H1 (cell line): ENCODE results near the gene MEX3D. TPM values are rescaled to one million over a fixed set of nuclear protein-coding genes. Genes with fewer than 3 reads are reported as not detected.

Source experiments
- CTCF ChIA-PET: fragments of 300-600 bp; sonication (Branson Sonifier 250); formaldehyde crosslinking; loops from one replicate; lab custom pipeline; 2021; ENCODE audit not compliant: partially characterized antibody; lab: Charles Lee
- POLR2A ChIA-PET: fragments of 300-600 bp; sonication (Branson Sonifier 250); formaldehyde crosslinking; loops from one replicate; lab custom pipeline; 2021; ENCODE audit warnings: inconsistent platforms; ENCODE audit not compliant: partially characterized antibody; lab: Charles Lee
- DNase-seq, 2 experiments: peaks; one replicate each; pipeline versions ENCODE4 v3.0.0 to v3.0.0-alpha.2; 2010 to 2022; ENCODE audit warnings: low spot score in 2 of 2, low read depth in 1 of 2, mixed read lengths in 1 of 2
- FAIRE-seq: peaks from 2 replicates; lab custom pipeline; 2011; peaks lifted over from hg19 to GRCh38; lab: Jason Lieb, UNC
- H2AFZ ChIP-seq: 2 replicates; pipeline ENCODE4 v1.8.1; 2012; ENCODE audit warnings: low read length, inconsistent platforms
- H2AK5ac ChIP-seq: 2 replicates; pipeline ENCODE4 v1.6.1; 2013; ENCODE audit warnings: low read depth, low read length
- H2BK120ac ChIP-seq: replicated peaks from 2 replicates; pipeline ENCODE3; 2013; ENCODE audit warnings: low read depth, low read length, inconsistent platforms
- H2BK12ac ChIP-seq: 2 replicates; pipeline ENCODE4 v1.6.1; 2013; ENCODE audit warnings: low read depth, low read length
- H2BK15ac ChIP-seq: 2 replicates; pipeline ENCODE4 v1.6.1; 2013; ENCODE audit warnings: low read length
- H2BK20ac ChIP-seq: 2 replicates; pipeline ENCODE4 v1.6.1; 2013; ENCODE audit warnings: low read length
- H2BK5ac ChIP-seq: 2 replicates; pipeline ENCODE4 v1.6.1; 2013; ENCODE audit warnings: low read depth, low read length
- H3K14ac ChIP-seq: 2 replicates; pipeline ENCODE4 v1.6.1; 2013; ENCODE audit warnings: inconsistent platforms; ENCODE audit not compliant: insufficient read length
- H3K18ac ChIP-seq: 2 replicates; pipeline ENCODE4 v1.6.1; 2013; ENCODE audit warnings: low read length; ENCODE audit errors: extremely low read depth
- H3K23ac ChIP-seq: 2 replicates; pipeline ENCODE4 v1.6.1; 2013; ENCODE audit warnings: inconsistent platforms; ENCODE audit not compliant: insufficient read length
- H3K23me2 ChIP-seq: 2 replicates; pipeline ENCODE4 v1.6.1; 2013; ENCODE audit warnings: low read depth, low read length
- H3K27ac ChIP-seq: 2 replicates; pipeline ENCODE4 v1.6.1; 2011; ENCODE audit warnings: low read depth, low read length, inconsistent platforms
- H3K27me3 ChIP-seq, 4 experiments: replicated peaks in 1 of 4; 1 replicate in 1 of 4; 2 replicates in 3 of 4; pipeline versions ENCODE4 v1.6.1 to v1.8.1; 2011 to 2013; ENCODE audit warnings: low read length in 3 of 4, mild to moderate bottlenecking in 3 of 4, inconsistent platforms in 2 of 4, mixed read lengths in 2 of 4, moderate library complexity in 1 of 4; ENCODE audit not compliant: control insufficient read depth in 3 of 4, insufficient read depth in 3 of 4; ENCODE audit errors: extremely low read depth in 1 of 4
- H3K36me3 ChIP-seq, 4 experiments: 2 replicates each; pipeline versions ENCODE4 v1.6.1 to v1.8.1; 2011 to 2013; ENCODE audit warnings: mild to moderate bottlenecking in 4 of 4, low read length in 3 of 4, moderate library complexity in 2 of 4, control low read depth in 1 of 4, inconsistent platforms in 1 of 4; ENCODE audit not compliant: insufficient read depth in 4 of 4, control insufficient read depth in 2 of 4
- H3K4ac ChIP-seq: replicated peaks from 2 replicates; pipeline ENCODE3; 2013; ENCODE audit warnings: low read length, low read depth, mixed read lengths, inconsistent platforms; ENCODE audit not compliant: insufficient read length
- H3K4me1 ChIP-seq, 4 experiments: replicated peaks in 1 of 4; 1 replicate in 1 of 4; 2 replicates in 3 of 4; pipeline versions ENCODE4 v1.6.1 to v1.8.1; 2011 to 2013; ENCODE audit warnings: low read length in 3 of 4, inconsistent platforms in 2 of 4, mixed read lengths in 1 of 4; ENCODE audit not compliant: insufficient read depth in 4 of 4, control insufficient read depth in 3 of 4
- H3K4me2 ChIP-seq, 2 experiments: 2 replicates each; pipeline versions ENCODE4 v1.6.1 to v1.8.1; 2011 to 2013; ENCODE audit warnings: low read depth in 2 of 2, low read length in 2 of 2, control low read depth in 1 of 2, inconsistent platforms in 1 of 2, mild to moderate bottlenecking in 1 of 2; ENCODE audit not compliant: insufficient read depth in 1 of 2
- H3K4me3 ChIP-seq, 4 experiments: fragments of 200-600, 300-600 bp in 1 of 4; sonication (generic), shearing (Covaris generic), sonication (Bioruptor Twin) in 1 of 4; 2 replicates each; pipeline versions ENCODE4 v1.5.1 to v1.8.1; 2011 to 2016; ENCODE audit warnings: low read length in 4 of 4, low read depth in 3 of 4, control low read depth in 2 of 4, inconsistent platforms in 2 of 4, mild to moderate bottlenecking in 2 of 4, mixed read lengths in 1 of 4, moderate library complexity in 1 of 4; ENCODE audit not compliant: insufficient read depth in 2 of 4; ENCODE audit errors: extremely low read depth in 1 of 4
- H3K56ac ChIP-seq: replicated peaks from 2 replicates; pipeline ENCODE3; 2013; ENCODE audit warnings: low read depth, mild to moderate bottlenecking, mixed read lengths, low read length, inconsistent platforms; ENCODE audit not compliant: insufficient read length
- H3K79me1 ChIP-seq: 2 replicates; pipeline ENCODE4 v1.6.1; 2013; ENCODE audit warnings: low read depth, low read length, control low read depth
- H3K79me2 ChIP-seq, 2 experiments: 2 replicates each; pipeline versions ENCODE4 v1.6.1 to v1.8.1; 2012 to 2013; ENCODE audit warnings: low read length in 2 of 2, mild to moderate bottlenecking in 2 of 2, inconsistent platforms in 1 of 2; ENCODE audit not compliant: insufficient read depth in 2 of 2, control insufficient read depth in 1 of 2
- H3K9ac ChIP-seq, 4 experiments: replicated peaks in 1 of 4; 1 replicate in 1 of 4; 2 replicates in 3 of 4; pipeline versions ENCODE4 v1.6.1 to v1.8.1; 2011 to 2013; ENCODE audit warnings: low read depth in 3 of 4, low read length in 3 of 4, control low read depth in 2 of 4, mild to moderate bottlenecking in 2 of 4, moderate library complexity in 2 of 4, inconsistent platforms in 1 of 4; ENCODE audit errors: extremely low read depth in 1 of 4
- H3K9me3 ChIP-seq, 2 experiments: 2 replicates each; pipeline versions ENCODE4 v1.6.1 to v1.8.1; 2012 to 2013; ENCODE audit warnings: mild to moderate bottlenecking in 2 of 2, moderate library complexity in 2 of 2, control low read depth in 1 of 2, inconsistent platforms in 1 of 2, low read depth in 1 of 2, low read length in 1 of 2, mixed read lengths in 1 of 2; ENCODE audit not compliant: insufficient read depth in 2 of 2
- H4K20me1 ChIP-seq, 2 experiments: replicated peaks in 1 of 2; 2 replicates each; pipeline versions ENCODE3 to v1.8.1; 2011 to 2013; ENCODE audit warnings: inconsistent platforms in 2 of 2, low read length in 2 of 2, mild to moderate bottlenecking in 1 of 2; ENCODE audit not compliant: insufficient read depth in 2 of 2, control insufficient read depth in 1 of 2
- H4K5ac ChIP-seq: 2 replicates; pipeline ENCODE4 v1.6.1; 2013; ENCODE audit warnings: low read length, low read depth, mixed read lengths, inconsistent platforms; ENCODE audit not compliant: insufficient read length
- H4K8ac ChIP-seq: 2 replicates; pipeline ENCODE4 v1.8.0; 2013; ENCODE audit warnings: mild to moderate bottlenecking, moderate library complexity, low read length, inconsistent platforms; ENCODE audit not compliant: insufficient read depth; ENCODE audit errors: extremely low read depth
- H4K91ac ChIP-seq: replicated peaks from 2 replicates; pipeline ENCODE3; 2013; ENCODE audit warnings: low read length, mixed read lengths, inconsistent platforms; ENCODE audit not compliant: insufficient read length
- GTF2F1 ChIP-seq: IDR thresholded peaks from 2 replicates; pipeline ENCODE4 v1.6.1; 2012; ENCODE audit warnings: low read depth, low read length, improper control_type of control experiment, borderline replicate concordance
- ZNF274 ChIP-seq: IDR thresholded peaks from 2 replicates; pipeline ENCODE4 v1.7.0; 2012; ENCODE audit warnings: low read length, borderline replicate concordance; ENCODE audit errors: extremely low read depth
- WGBS, 2 experiments: shearing (Covaris generic) in 1 of 2; methylation state at CpG; one replicate each; pipeline versions ENCODE4 v1.1.6 to v1.1.7; 2013 to 2015; ENCODE audit warnings: low lambda C conversion rate in 2 of 2, mixed read lengths in 2 of 2, inconsistent platforms in 1 of 2, low coverage in 1 of 2, missing lambda C conversion rate in 1 of 2; ENCODE audit not compliant: insufficient replicate concordance in 2 of 2, insufficient coverage in 1 of 2, insufficient read length in 1 of 2; ENCODE audit errors: extremely low coverage in 1 of 2, missing lambda C conversion rate in 1 of 2; 5-methylcytosine and 5-hydroxymethylcytosine counted together
- polyA plus RNA-seq, 7 experiments: library from polyadenylated mRNA; depleted of rRNA in 3 of 7; stranded (reverse) in 5 of 7; unstranded in 2 of 7; fragments of >200 nt in 5 of 7; fragments of 200-250 nt in 2 of 7; gene quantifications; 1 replicate in 5 of 7; 2 replicates in 1 of 7; 4 replicates in 1 of 7; pipeline versions ENCODE4 v1.2.1 to v1.2.3, GENCODE V29; 2011 to 2013; ENCODE audit warnings: missing spikeins in 2 of 7, mixed read lengths in 2 of 7
- total RNA-seq: library from RNA; stranded (reverse); fragmentation: NEBNext Ultra II Directional; extraction: Animal tissue kit (Norgen Biotek cat#: 25700); gene quantifications from 2 replicates; pipeline ENCODE4 v1.2.1, GENCODE V29; 2021

The MEX3D gene
- total and polyA plus RNA-seq, 2 of the 8 experiments (the other 6 are each of a cell fraction or from before 2014, with no cell fraction given): 20.8 to 78.8 TPM

DNA sequence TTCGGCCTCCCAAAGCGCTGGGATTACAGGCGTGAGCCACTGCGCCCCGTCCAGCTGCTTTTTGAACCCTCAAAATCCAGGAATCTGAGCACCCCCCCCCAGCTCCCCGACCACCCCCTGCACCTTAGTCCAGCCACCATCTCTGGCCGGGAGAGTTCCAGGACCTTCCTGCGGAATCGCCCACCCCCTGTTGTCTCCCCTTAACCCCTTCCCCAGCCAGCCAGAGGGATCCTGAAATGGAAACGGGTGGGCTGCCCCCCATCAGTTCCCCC is 25.3 kb upstream of the MEX3D start:
- ChIA-PET POLR2A (interaction anchor here (0.9 to 3.2 kb wide), 17 partner anchors 11 to 271 kb away, joined by 3 to 38 read pairs (median 4); partner anchors contain the start of genes TCF3 and UQCR11), CTCF (interaction anchor here (0.9 to 1.5 kb wide), 6 partner anchors 8 to 48 kb away, joined by 3 to 6 read pairs (median 4); partner anchors contain the start of gene UQCR11)
- WGBS, 2 experiments: 83% methylated on average over 6 of the region's 10 CpGs; no CpG with 5 or more reads in 1 of the 2 experiments
- no peak overlapping the region for H3K27ac ChIP-seq
- peaks cover 0 to 8% (median 6%) of the 10 kb centered on the region in 4 experiments; a peak in 6 of 7 replicates for H3K4me1 ChIP-seq
- no peak overlapping the region for H2BK5ac ChIP-seq
- H4K20me1 ChIP-seq: peaks cover 4 to 14% of the 10 kb centered on the region in 2 experiments
- no peak overlapping the region for H3K18ac ChIP-seq
- H2AFZ ChIP-seq: no peak overlapping the region
- peaks cover 8 to 20% (median 13%) of the 10 kb centered on the region in 4 experiments for H3K36me3 ChIP-seq
- no peak overlapping the region for H3K4ac ChIP-seq
- peaks cover 0 to 34% of the 10 kb centered on the region in 2 experiments; a peak in 3 of 4 replicates for H3K79me2 ChIP-seq
- TF ChIP-seq ZNF274: no peak
- no peak for TF ChIP-seq GTF2F1
- H2BK15ac ChIP-seq: no peak overlapping the region
- no peak for DNase-seq
- peaks cover 9% of the 10 kb centered on the region; the same call in 1 of the 2 replicates for H3K79me1 ChIP-seq
- no peak overlapping the region for H3K23ac ChIP-seq
- H4K8ac ChIP-seq: peak overlapping the region; percentile 25; the same call in 1 of the 2 replicates
- no peak overlapping the region for H3K56ac ChIP-seq
- no peak overlapping the region for H4K91ac ChIP-seq
- H2BK120ac ChIP-seq: no peak overlapping the region
- FAIRE-seq: no peak
- H3K9me3 ChIP-seq: no peaks in the 10 kb centered on the region
- peak overlapping the region in 2 of 4 experiments; percentile 50 to 59; a peak in 1 of 8 replicates for H3K4me3 ChIP-seq
- H3K4me2 ChIP-seq: peak overlapping the region; percentile 72 to 88; a peak in 2 of 4 replicates
- no peak overlapping the region for H3K14ac ChIP-seq
- H3K27me3 ChIP-seq: no peaks in the 10 kb centered on the region
- H4K5ac ChIP-seq: no peak overlapping the region
- H3K9ac ChIP-seq: 0 out of 7 replicates have a peak overlapping the region, but pooled peaks of 1 of the 4 experiments have one; percentile 40
- H2BK12ac ChIP-seq: no peak overlapping the region
- peaks cover 5% of the 10 kb centered on the region for H3K23me2 ChIP-seq
- peak overlapping the region; percentile 24; the same call in 1 of the 2 replicates for H2AK5ac ChIP-seq
- H2BK20ac ChIP-seq: no peak overlapping the region
